Activated CD4-positive, alpha-beta T cell treated with anti-CD3 and anti-CD28 coated beads, Interleukin-2, amount 10 ng/mL, durations not matched to agents 7 days and 5 days (primary cell): ENCODE data around the gene GPC3. TPM values are rescaled to one million over a fixed set of nuclear protein-coding genes. Genes with fewer than 3 reads are reported as not detected.

Experiments
- CTCF ChIA-PET: fragments of 350-600 bp; sonication (Branson Sonifier 250); formaldehyde crosslinking; loops from one replicate; lab custom pipeline; 2021; ENCODE audit warnings: antibody characterized with exemption; lab: Charles Lee
- POLR2A ChIA-PET: fragments of 350-600 bp; sonication (Branson Sonifier 250); formaldehyde crosslinking; loops from one replicate; lab custom pipeline; 2021; ENCODE audit warnings: antibody characterized with exemption; lab: Charles Lee
- DNase-seq: peaks from one replicate; pipeline ENCODE4 v3.0.0-alpha.2; 2020
- H3K27ac Mint-ChIP-seq: one replicate; pipeline ENCODE4 v1.8.0; 2021; ENCODE audit warnings: mild to moderate bottlenecking, moderate library complexity, mixed read lengths
- H3K27me3 Mint-ChIP-seq: one replicate; pipeline ENCODE4 v1.8.0; 2021; ENCODE audit warnings: mixed read lengths
- H3K36me3 Mint-ChIP-seq: one replicate; pipeline ENCODE4 v1.8.0; 2021; ENCODE audit warnings: low read depth, mixed read lengths
- H3K4me1 Mint-ChIP-seq: one replicate; pipeline ENCODE4 v1.8.0; 2021; ENCODE audit warnings: mixed read lengths
- H3K4me3 Mint-ChIP-seq: one replicate; pipeline ENCODE4 v1.8.0; 2021; ENCODE audit warnings: mild to moderate bottlenecking, moderate library complexity, mixed read lengths
- H3K9me3 Mint-ChIP-seq: one replicate; pipeline ENCODE4 v1.8.0; 2021; ENCODE audit warnings: mixed read lengths
- total RNA-seq, 2 experiments: library from RNA; stranded (reverse); gene quantifications; one replicate each; pipeline ENCODE4 v1.2.3, GENCODE V29; 2021

GPC3 gene
- total RNA-seq, 2 experiments from 2014 or later: 0.81 to 1.0 TPM

DNA sequence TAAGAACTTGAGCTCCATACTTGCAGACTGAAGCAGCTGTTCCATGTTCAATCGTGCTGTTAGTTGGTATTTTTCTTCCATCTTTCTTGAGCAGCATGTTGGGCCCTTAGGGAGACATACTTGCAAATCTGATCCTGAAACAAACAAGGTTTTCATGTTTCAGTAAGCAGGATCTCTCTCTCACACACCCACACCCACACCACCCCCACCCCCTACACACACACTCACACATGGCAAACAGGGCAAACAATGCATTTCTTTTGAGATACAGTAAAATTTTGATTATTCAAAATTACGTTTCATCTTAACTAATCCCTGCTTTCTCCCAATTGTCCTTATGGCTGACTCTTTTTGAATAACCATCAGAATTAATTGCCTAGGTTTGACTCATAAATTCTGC lies 32.3 kb downstream of the GPC3 start:
- no peaks in the 10 kb centered on the region for H3K36me3 Mint-ChIP-seq
- no peak for DNase-seq
- POLR2A ChIA-PET: no interaction called here
- peaks cover 4% of the 10 kb centered on the region for H3K9me3 Mint-ChIP-seq
- peaks cover 2% of the 10 kb centered on the region for H3K27me3 Mint-ChIP-seq
- H3K27ac Mint-ChIP-seq: no peak overlapping the region
- H3K4me1 Mint-ChIP-seq: no peaks in the 10 kb centered on the region
- CTCF ChIA-PET: interaction anchor here (0.6 kb wide), 1 partner anchor 214 kb away, joined by 4 read pairs; no protein-coding TSS in a partner anchor
- no peak overlapping the region for H3K4me3 Mint-ChIP-seq

GRCh38 chrX:133951098-133951497 lies 34.3 kb downstream of the GPC3 start:
- no peaks in the 10 kb centered on the region for H3K36me3 Mint-ChIP-seq
- no peak overlapping the region for H3K27ac Mint-ChIP-seq
- H3K27me3 Mint-ChIP-seq: peaks cover 2% of the 10 kb centered on the region
- H3K4me1 Mint-ChIP-seq: no peaks in the 10 kb centered on the region
- H3K4me3 Mint-ChIP-seq: no peak overlapping the region
- no peak for DNase-seq
- H3K9me3 Mint-ChIP-seq: peaks cover 4% of the 10 kb centered on the region
- ChIA-PET CTCF (interaction anchor here (0.6 to 1.4 kb wide), 2 partner anchors 17 to 41 kb away, joined by 3 read pairs; no protein-coding TSS in a partner anchor), POLR2A (no interaction called here)

GRCh38 chrX:133950214-133950613 lies 35.2 kb downstream of the GPC3 start:
- Mint-ChIP-seq H3K4me1 (no peaks in the 10 kb centered on the region), H3K36me3 (no peaks in the 10 kb centered on the region), H3K4me3 (no peak overlapping the region), H3K27me3 (peaks cover 2% of the 10 kb centered on the region), H3K27ac (no peak overlapping the region), H3K9me3 (peaks cover 3% of the 10 kb centered on the region)
- POLR2A ChIA-PET: no interaction called here
- CTCF ChIA-PET: interaction anchor here (0.6 kb wide), 1 partner anchor 78 kb away, joined by 3 read pairs; no protein-coding TSS in a partner anchor
- no peak for DNase-seq

DNA sequence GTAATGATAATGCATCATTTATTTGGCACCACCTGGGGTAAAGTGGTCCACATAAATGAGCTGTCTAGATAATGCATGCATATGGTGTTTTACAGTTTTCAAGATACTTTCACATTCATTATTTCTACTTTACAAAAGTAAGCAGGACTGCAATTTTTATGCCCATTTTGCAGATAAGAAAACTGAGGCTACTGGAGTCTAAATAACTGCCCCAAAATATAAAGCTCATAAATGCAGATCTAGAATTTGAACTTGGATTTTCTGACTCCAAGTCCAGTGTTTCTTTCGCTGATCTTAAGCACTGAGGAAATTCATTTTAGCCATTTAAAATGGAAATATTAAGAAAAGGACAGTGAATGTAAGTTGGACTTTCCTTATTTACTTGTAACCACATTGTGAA lies 36.5 kb downstream of the GPC3 start:
- no peak for DNase-seq
- Mint-ChIP-seq H3K9me3 (peaks cover 1% of the 10 kb centered on the region), H3K4me3 (no peak overlapping the region), H3K4me1 (no peaks in the 10 kb centered on the region), H3K27ac (no peak overlapping the region), H3K36me3 (no peaks in the 10 kb centered on the region), H3K27me3 (peaks cover 2% of the 10 kb centered on the region)
- ChIA-PET CTCF (no interaction called here), POLR2A (no interaction called here)

DNA sequence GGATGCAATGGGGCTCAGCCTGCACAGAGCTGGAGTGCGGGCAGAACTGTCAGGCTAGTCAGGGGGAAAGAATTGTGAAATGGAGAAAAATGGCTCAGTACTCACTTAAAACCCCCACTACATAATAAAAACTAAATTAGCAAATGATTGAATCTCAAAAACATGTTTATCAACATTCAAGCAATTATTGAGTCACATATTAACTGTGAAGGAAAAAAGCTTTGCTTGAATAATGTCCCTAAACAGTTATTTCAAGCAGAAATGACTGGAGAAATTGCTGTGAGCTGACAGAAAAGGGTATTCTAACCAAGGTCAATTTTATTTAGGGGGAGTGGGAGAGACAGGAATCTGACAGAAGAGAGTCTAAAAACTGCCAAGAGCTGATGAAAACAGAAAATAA lies 37.4 kb downstream of the GPC3 start:
- no peak for DNase-seq
- no peak overlapping the region for H3K4me3 Mint-ChIP-seq
- POLR2A ChIA-PET: no interaction called here
- H3K9me3 Mint-ChIP-seq: no peaks in the 10 kb centered on the region
- H3K4me1 Mint-ChIP-seq: no peaks in the 10 kb centered on the region
- H3K27ac Mint-ChIP-seq: no peak overlapping the region
- no peaks in the 10 kb centered on the region for H3K36me3 Mint-ChIP-seq
- CTCF ChIA-PET: interaction anchor here (0.6 to 1.2 kb wide), 2 partner anchors 9 to 12 kb away, joined by 3 read pairs; no protein-coding TSS in a partner anchor
- peaks cover 2% of the 10 kb centered on the region for H3K27me3 Mint-ChIP-seq

- no peak for DNase-seq
- ChIA-PET POLR2A (no interaction called here), CTCF (interaction anchor here (1.2 kb wide), 1 partner anchor 11 kb away, joined by 3 read pairs; no protein-coding TSS in a partner anchor)
- Mint-ChIP-seq H3K27ac (no peak overlapping the region), H3K36me3 (no peaks in the 10 kb centered on the region), H3K27me3 (peaks cover 2% of the 10 kb centered on the region), H3K9me3 (no peaks in the 10 kb centered on the region), H3K4me3 (no peak overlapping the region), H3K4me1 (no peaks in the 10 kb centered on the region)
Observed at GRCh38 chrX:133947022-133947421, 38.4 kb downstream of the GPC3 start.

DNA sequence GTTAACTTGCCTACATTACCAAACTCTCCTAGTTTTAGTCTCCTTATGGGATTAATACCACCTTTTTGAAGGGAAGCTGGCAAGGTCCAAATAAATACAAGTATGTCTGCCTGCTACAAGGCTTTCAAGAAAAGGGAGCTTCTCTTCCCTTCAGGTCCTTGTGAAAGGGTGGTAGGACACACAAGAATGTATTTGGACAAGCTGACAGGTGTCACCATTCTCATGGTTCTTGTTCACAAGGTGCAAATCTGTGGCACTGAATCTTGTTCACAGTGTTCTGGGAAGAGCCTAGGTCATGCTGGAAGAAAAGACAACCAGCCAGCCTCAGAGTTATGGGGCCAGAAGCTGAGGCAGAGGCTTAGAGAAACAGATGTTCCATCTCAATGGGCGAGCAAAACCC lies 41.9 kb downstream of the GPC3 start:
- no peak overlapping the region for H3K27ac Mint-ChIP-seq

GRCh38 chrX:133939655-133940302 lies 45.6 kb downstream of the GPC3 start:
- no peaks in the 10 kb centered on the region for H3K27me3 Mint-ChIP-seq
- ChIA-PET POLR2A (no interaction called here), CTCF (interaction anchor here (1.0 kb wide), 1 partner anchor 17 kb away, joined by 3 read pairs; no protein-coding TSS in a partner anchor)
- H3K9me3 Mint-ChIP-seq: no peaks in the 10 kb centered on the region
- H3K27ac Mint-ChIP-seq: no peak overlapping the region
- no peaks in the 10 kb centered on the region for H3K36me3 Mint-ChIP-seq
- no peak overlapping the region for H3K4me3 Mint-ChIP-seq
- no peaks in the 10 kb centered on the region for H3K4me1 Mint-ChIP-seq
- no peak for DNase-seq

More for the DNA sequence above, 41.9 kb downstream of the GPC3 start:
- H3K4me3 Mint-ChIP-seq: no peak overlapping the region
- H3K27me3 Mint-ChIP-seq: no peaks in the 10 kb centered on the region
- POLR2A ChIA-PET: no interaction called here
- H3K36me3 Mint-ChIP-seq: no peaks in the 10 kb centered on the region
- H3K4me1 Mint-ChIP-seq: no peaks in the 10 kb centered on the region
- DNase-seq: no peak
- CTCF ChIA-PET: no interaction called here
- H3K9me3 Mint-ChIP-seq: no peaks in the 10 kb centered on the region

GRCh38 chrX:133938530-133938929 lies 46.9 kb downstream of the GPC3 start:
- Mint-ChIP-seq H3K27ac (no peak overlapping the region), H3K9me3 (no peaks in the 10 kb centered on the region), H3K4me3 (no peak overlapping the region), H3K4me1 (no peaks in the 10 kb centered on the region), H3K27me3 (no peaks in the 10 kb centered on the region), H3K36me3 (no peaks in the 10 kb centered on the region)
- ChIA-PET POLR2A (no interaction called here), CTCF (interaction anchor here (1.0 kb wide), 1 partner anchor 16 kb away, joined by 3 read pairs; no protein-coding TSS in a partner anchor)
- no peak for DNase-seq

GRCh38 chrX:133937022-133937421 lies 48.4 kb downstream of the GPC3 start:
- CTCF ChIA-PET: interaction anchor here (1.4 to 1.8 kb wide), 2 partner anchors 11 to 15 kb away, joined by 3 to 4 read pairs; no protein-coding TSS in a partner anchor
- H3K4me1 Mint-ChIP-seq: no peaks in the 10 kb centered on the region
- no peak overlapping the region for H3K27ac Mint-ChIP-seq
- POLR2A ChIA-PET: no interaction called here
- H3K9me3 Mint-ChIP-seq: no peaks in the 10 kb centered on the region
- H3K36me3 Mint-ChIP-seq: no peaks in the 10 kb centered on the region
- no peak overlapping the region for H3K4me3 Mint-ChIP-seq
- DNase-seq: no peak
- no peaks in the 10 kb centered on the region for H3K27me3 Mint-ChIP-seq

GRCh38 chrX:133935076-133935475 lies 50.3 kb downstream of the GPC3 start:
- CTCF ChIA-PET: interaction anchor here (1.3 kb wide), 1 partner anchor 13 kb away, joined by 4 read pairs; no protein-coding TSS in a partner anchor
- no peak for DNase-seq
- Mint-ChIP-seq H3K27ac (no peak overlapping the region), H3K9me3 (no peaks in the 10 kb centered on the region), H3K36me3 (no peaks in the 10 kb centered on the region), H3K4me3 (no peak overlapping the region), H3K27me3 (no peaks in the 10 kb centered on the region), H3K4me1 (no peaks in the 10 kb centered on the region)
- POLR2A ChIA-PET: no interaction called here

DNA sequence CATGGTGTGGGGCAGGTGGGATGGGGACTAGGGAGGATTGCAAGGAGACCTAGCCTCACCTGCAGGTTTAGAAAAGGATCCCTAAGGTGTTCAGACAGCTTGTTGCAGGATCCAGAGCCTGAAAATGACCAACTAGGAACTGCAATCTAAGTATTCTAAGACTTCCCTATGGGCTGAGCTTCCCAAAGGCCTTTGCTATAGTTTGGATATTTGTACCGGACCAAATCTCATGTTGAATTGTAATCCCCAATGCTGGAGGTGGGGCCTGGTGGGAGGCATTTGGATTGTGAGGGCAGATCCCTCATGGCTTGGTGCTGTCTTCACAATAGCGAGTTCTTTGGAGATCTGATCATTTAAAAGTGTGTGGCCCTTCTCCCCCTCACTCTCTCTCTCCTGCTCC lies 52.1 kb downstream of the GPC3 start:
- Mint-ChIP-seq H3K36me3 (no peaks in the 10 kb centered on the region), H3K9me3 (no peaks in the 10 kb centered on the region), H3K4me3 (no peak overlapping the region), H3K27ac (no peak overlapping the region), H3K27me3 (no peaks in the 10 kb centered on the region), H3K4me1 (no peaks in the 10 kb centered on the region)
- ChIA-PET POLR2A (no interaction called here), CTCF (interaction anchor here (1.3 kb wide), 1 partner anchor 10 kb away, joined by 3 read pairs; no protein-coding TSS in a partner anchor)
- DNase-seq: no peak

DNA sequence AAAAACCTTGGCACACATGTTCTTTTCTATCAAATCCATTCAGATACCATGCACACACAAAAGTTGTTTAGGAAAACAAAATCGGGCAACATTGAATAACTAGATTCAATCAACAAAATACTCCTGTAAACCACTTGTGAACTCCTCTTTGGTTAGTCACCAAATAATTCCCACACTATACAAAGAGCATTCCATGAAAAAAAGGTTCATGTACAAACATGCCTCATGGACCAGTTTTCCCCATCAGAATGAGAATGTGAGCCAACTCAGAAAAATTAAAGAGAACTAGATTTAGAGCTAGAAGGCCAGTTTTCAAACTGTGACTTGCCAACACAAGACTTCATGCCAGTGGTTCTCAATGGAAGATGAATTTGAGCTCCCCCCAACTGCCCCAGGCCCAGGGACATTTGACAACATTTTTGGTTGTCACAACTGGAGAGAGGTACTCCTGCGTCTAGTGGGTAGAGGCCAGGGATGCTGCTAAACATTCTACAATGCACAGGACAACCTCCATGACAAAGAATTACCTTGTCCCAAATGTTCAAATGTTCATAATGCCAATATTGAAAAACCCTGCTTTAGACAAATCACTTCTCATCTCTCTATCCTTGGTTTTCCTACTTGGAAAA lies 55.4 kb downstream of the GPC3 start:
- Mint-ChIP-seq H3K9me3 (peaks cover 5% of the 10 kb centered on the region), H3K4me1 (no peaks in the 10 kb centered on the region), H3K27ac (no peak overlapping the region), H3K4me3 (no peak overlapping the region), H3K27me3 (no peaks in the 10 kb centered on the region), H3K36me3 (no peaks in the 10 kb centered on the region)
- ChIA-PET POLR2A (no interaction called here), CTCF (no interaction called here)
- DNase-seq: no peak
